ENCODE measurements around the gene PRELID1. TPM values are rescaled to one million over a fixed set of nuclear protein-coding genes. Genes with fewer than 3 reads are reported as not detected.

Gene PRELID1
- total and polyA plus RNA-seq, 2 donors (not counting 3 experiments of a cell fraction or from before 2014, with no cell fraction given): 201 to 293 TPM

DNA sequence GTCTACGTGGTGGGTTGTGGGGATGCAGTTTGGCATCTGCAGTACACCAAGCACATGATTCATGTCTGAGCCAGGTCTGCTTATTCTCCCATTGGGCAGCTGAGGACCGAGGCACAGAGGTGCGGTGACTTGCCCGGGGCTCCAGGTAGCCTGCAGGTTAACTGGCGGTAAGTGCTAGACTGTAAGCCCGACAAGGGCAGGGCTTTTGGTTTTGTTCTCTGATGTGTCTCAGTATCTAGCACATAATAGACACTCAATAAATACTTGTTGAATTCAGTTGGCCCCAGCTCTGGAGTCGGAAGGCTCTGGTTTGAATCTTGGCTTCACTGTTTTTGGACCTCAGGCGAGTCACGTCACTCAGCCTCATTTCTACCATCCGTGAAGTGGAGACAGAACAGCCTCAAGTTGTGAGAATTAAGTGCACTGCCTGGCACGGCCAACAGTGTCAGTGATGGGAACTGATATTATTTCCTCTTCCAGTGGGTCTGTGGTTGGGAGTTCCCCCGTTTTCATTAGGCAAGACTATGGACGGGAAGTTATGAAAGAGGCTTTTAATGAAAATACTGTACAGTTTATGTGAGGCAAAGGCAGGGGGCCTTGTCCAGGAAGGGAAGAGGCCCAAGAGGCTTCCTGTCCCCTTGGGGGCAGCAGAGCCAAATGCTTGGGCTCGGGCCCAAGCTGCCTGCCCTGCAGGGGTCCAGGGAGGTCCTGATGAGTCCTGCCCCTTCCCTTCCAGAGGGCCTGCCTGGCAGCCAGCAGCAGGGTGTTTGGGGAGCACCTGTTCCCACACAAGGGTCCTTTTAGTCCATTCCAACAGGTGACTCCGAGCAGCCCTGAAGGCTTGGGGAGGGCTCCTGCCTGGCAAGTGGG lies 3.3 kb downstream of the PRELID1 start:
- TF ChIP-seq, protein P1, sequence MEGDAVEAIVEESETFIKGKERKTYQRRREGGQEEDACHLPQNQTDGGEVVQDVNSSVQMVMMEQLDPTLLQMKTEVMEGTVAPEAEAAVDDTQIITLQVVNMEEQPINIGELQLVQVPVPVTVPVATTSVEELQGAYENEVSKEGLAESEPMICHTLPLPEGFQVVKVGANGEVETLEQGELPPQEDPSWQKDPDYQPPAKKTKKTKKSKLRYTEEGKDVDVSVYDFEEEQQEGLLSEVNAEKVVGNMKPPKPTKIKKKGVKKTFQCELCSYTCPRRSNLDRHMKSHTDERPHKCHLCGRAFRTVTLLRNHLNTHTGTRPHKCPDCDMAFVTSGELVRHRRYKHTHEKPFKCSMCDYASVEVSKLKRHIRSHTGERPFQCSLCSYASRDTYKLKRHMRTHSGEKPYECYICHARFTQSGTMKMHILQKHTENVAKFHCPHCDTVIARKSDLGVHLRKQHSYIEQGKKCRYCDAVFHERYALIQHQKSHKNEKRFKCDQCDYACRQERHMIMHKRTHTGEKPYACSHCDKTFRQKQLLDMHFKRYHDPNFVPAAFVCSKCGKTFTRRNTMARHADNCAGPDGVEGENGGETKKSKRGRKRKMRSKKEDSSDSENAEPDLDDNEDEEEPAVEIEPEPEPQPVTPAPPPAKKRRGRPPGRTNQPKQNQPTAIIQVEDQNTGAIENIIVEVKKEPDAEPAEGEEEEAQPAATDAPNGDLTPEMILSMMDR (IDR thresholded peaks at IDR 0.05; ENCODE audit: extremely low read depth in 1 of 2, insufficient read depth in 1 of 2, low read depth in 1 of 2, low read length in 2 of 2): no peak
- peak; percentile 24 for TF ChIP-seq POLR2A (IDR thresholded peaks at IDR 0.05; ENCODE audit: low read depth, low read length)
- no peak for TF ChIP-seq MYC (IDR thresholded peaks at IDR 0.05; ENCODE audit: low read depth, low read length)
- H3K27ac ChIP-seq (ENCODE audit: insufficient read depth, low read depth, low read length): no peak overlapping the region
- FAIRE-seq (no peak), DNase-seq (ENCODE audit: low read depth, low spot score) (no peak)
- no peak overlapping the region for H3K4me2 ChIP-seq (ENCODE audit: insufficient read depth, low read length)
- H3K36me3 ChIP-seq (ENCODE audit: control insufficient read depth in 2 of 2, extremely low read depth in 1 of 2, insufficient read depth in 2 of 2, low read length in 2 of 2): peaks cover 0 to 14% of the 10 kb centered on the region in 2 experiments
- dilution Hi-C loops (cut with MboI; ENCODE audit: extremely low pct_ligation_motif_present, low sequenced_read_pairs) (no loop called here), intact Hi-C loops (cut with micrococcal nuclease) (no loop called here)
- no peak overlapping the region for H3K9ac ChIP-seq (replicated peaks; ENCODE audit: extremely low read depth, insufficient read depth, low read length)
- no peaks in the 10 kb centered on the region for H3K9me1 ChIP-seq (replicated peaks; ENCODE audit: control insufficient read depth, extremely low read depth, insufficient read depth, low read length)
- H2AFZ ChIP-seq (ENCODE audit: low read depth, low read length): no peak overlapping the region
- no peaks in the 10 kb centered on the region for H3K9me3 ChIP-seq (replicated peaks; ENCODE audit: control insufficient read depth, insufficient read depth, low read length)
- BruUV-seq (replicated peaks): no TSS peak
- ChIA-PET POLR2A (no interaction called here), CTCF (interaction anchor here (1.3 kb wide), 1 partner anchor 193 kb away, joined by 4 read pairs; no protein-coding TSS in a partner anchor)
- peaks cover 32% of the 10 kb centered on the region for H3K4me1 ChIP-seq (ENCODE audit: control insufficient read depth, extremely low read depth, insufficient read depth, low read length)
- peaks cover 47% of the 10 kb centered on the region for H3K79me2 ChIP-seq (ENCODE audit: control insufficient read depth, insufficient read depth, low read length)
- H3K27me3 ChIP-seq (ENCODE audit: control insufficient read depth in 2 of 2, insufficient read depth in 2 of 2, low read length in 2 of 2): no peaks in the 10 kb centered on the region
- no peaks in the 10 kb centered on the region for H4K20me1 ChIP-seq (replicated peaks; ENCODE audit: control insufficient read depth, extremely low read depth, insufficient read depth, low read length)
- no peak overlapping the region for H3K4me3 ChIP-seq (replicated peaks in 1 of 3; ENCODE audit: insufficient read depth in 1 of 3, low read depth in 1 of 3, low read length in 3 of 3)
